Activated CD8-positive, alpha-beta memory T cell treated with anti-CD3 and anti-CD28 coated beads, Interleukin-2, amount 50 U/mL, for 1 hour (primary cell): Measurements from ENCODE around the gene CAPZA3.
"Not testable (repeated sequence)": the region's sequence is repeated elsewhere in the genome, so short reads cannot be mapped to it uniquely, and the experiment has no call there.

Source experiments
- DNase-seq: peaks from one replicate; pipeline ENCODE4 v3.0.0-alpha.2; 2020; ENCODE audit errors: extremely low read depth

Gene CAPZA3

GRCh38 chr12:18737819-18738218, at the start of gene CAPZA3, which contains the start of gene PLCZ1:
CAPZA3 (plus strand) TSS chr12:18738119; CDS start chr12:18738269, 150 bp downstream.
PLCZ1 (minus strand) TSS chr12:18738012; CDS start chr12:18737371, 641 bp downstream.
- DNase-seq: no peak

GRCh38 chr12:18689771-18690170, 48.1 kb upstream of the CAPZA3 start:
- no peak for DNase-seq

GRCh38 chr12:18690653-18691052, 47.3 kb upstream of the CAPZA3 start:
- no peak for DNase-seq

- not testable (repeated sequence) for DNase-seq
These were observed 43.9 kb upstream of the CAPZA3 start for GRCh38 chr12:18693986-18694385.

GRCh38 chr12:18696971-18697602, 40.8 kb upstream of the CAPZA3 start:
- no peak for DNase-seq

GRCh38 chr12:18700271-18700670, 37.6 kb upstream of the CAPZA3 start:
- DNase-seq: no peak

- no peak for DNase-seq
These were observed 34.6 kb upstream of the CAPZA3 start for GRCh38 chr12:18703321-18703720.

- DNase-seq: no peak
These were observed 34.0 kb upstream of the CAPZA3 start for GRCh38 chr12:18703911-18704310.

- no peak for DNase-seq
These were observed 31.1 kb upstream of the CAPZA3 start for GRCh38 chr12:18706798-18707197.

- no peak for DNase-seq
These were observed 21.7 kb upstream of the CAPZA3 start for GRCh38 chr12:18716236-18716635.

GRCh38 chr12:18718462-18718861, 19.5 kb upstream of the CAPZA3 start:
- DNase-seq: no peak

GRCh38 chr12:18719922-18720510, 17.9 kb upstream of the CAPZA3 start:
- no peak for DNase-seq

- DNase-seq: no peak
These were observed 17.2 kb upstream of the CAPZA3 start for GRCh38 chr12:18720690-18721089.

- DNase-seq: no peak
These were observed 16.5 kb upstream of the CAPZA3 start for GRCh38 chr12:18721452-18721851.

- DNase-seq: no peak
These were observed 14.2 kb upstream of the CAPZA3 start for GRCh38 chr12:18723752-18724151.

- DNase-seq: no peak
These were observed 6.8 kb upstream of the CAPZA3 start for GRCh38 chr12:18731156-18731555.

GRCh38 chr12:18747895-18748294, 10.0 kb downstream of the CAPZA3 start:
- no peak for DNase-seq

GRCh38 chr12:18749386-18749957, 11.6 kb downstream of the CAPZA3 start:
- DNase-seq: no peak

GRCh38 chr12:18750085-18750484, 12.2 kb downstream of the CAPZA3 start:
- no peak for DNase-seq

- no peak for DNase-seq
These were observed 13.9 kb downstream of the CAPZA3 start for GRCh38 chr12:18751866-18752265.

GRCh38 chr12:18752280-18752920, 14.5 kb downstream of the CAPZA3 start:
- no peak for DNase-seq

- no peak for DNase-seq
These were observed 15.0 kb downstream of the CAPZA3 start for GRCh38 chr12:18752947-18753346.
